GM23248 (cell line): ENCODE measurements around the gene JMJD6. TPM values are rescaled to one million over a fixed set of nuclear protein-coding genes. Genes with fewer than 3 reads are reported as not detected.
"Not testable (repeated sequence)": the region's sequence is repeated elsewhere in the genome, so short reads cannot be mapped to it uniquely, and the experiment has no call there.

Source experiments
- DNase-seq: peaks from one replicate; pipeline ENCODE4 v3.0.0-alpha.2; 2015
- H2AFZ ChIP-seq: fragments of 200-600 bp; sonication (generic); 2 replicates; pipeline ENCODE4 v1.6.1; 2016; ENCODE audit warnings: antibody characterized with exemption
- H3F3A ChIP-seq: fragments of 200-600 bp; sonication (generic); 2 replicates; pipeline ENCODE4 v1.6.1; 2016; ENCODE audit warnings: mild to moderate bottlenecking, antibody characterized with exemption, mixed run types; ENCODE audit not compliant: insufficient read depth
- H3K27ac ChIP-seq: fragments of 200-600 bp; sonication (generic); 2 replicates; pipeline ENCODE4 v1.5.1; 2016; ENCODE audit warnings: mild to moderate bottlenecking
- H3K27me3 ChIP-seq: fragments of 200-600 bp; sonication (generic); replicated peaks from 2 replicates; pipeline ENCODE4 v1.6.1; 2016; ENCODE audit warnings: mild to moderate bottlenecking; ENCODE audit not compliant: insufficient read depth
- H3K36me3 ChIP-seq: fragments of 200-600 bp; sonication (generic); 2 replicates; pipeline ENCODE4 v1.6.1; 2016; ENCODE audit warnings: low read depth, mild to moderate bottlenecking
- H3K4me1 ChIP-seq: fragments of 200-600 bp; sonication (generic); 2 replicates; pipeline ENCODE4 v1.6.1; 2016; ENCODE audit warnings: mild to moderate bottlenecking; ENCODE audit not compliant: insufficient read depth
- H3K4me2 ChIP-seq: fragments of 200-600 bp; sonication (generic); one replicate; pipeline ENCODE4 v1.6.1; 2016; ENCODE audit warnings: mild to moderate bottlenecking; ENCODE audit not compliant: unreplicated experiment
- H3K4me3 ChIP-seq: fragments of 200-600 bp; sonication (generic); 2 replicates; pipeline ENCODE4 v1.5.1; 2016; ENCODE audit warnings: mild to moderate bottlenecking
- H3K79me2 ChIP-seq: fragments of 200-600 bp; sonication (generic); 2 replicates; pipeline ENCODE4 v1.6.1; 2016; ENCODE audit warnings: mild to moderate bottlenecking; ENCODE audit not compliant: insufficient read depth
- H3K9ac ChIP-seq: fragments of 200-600 bp; sonication (generic); 2 replicates; pipeline ENCODE4 v1.6.1; 2016; ENCODE audit warnings: mild to moderate bottlenecking
- H3K9me2 ChIP-seq: fragments of 200-600 bp; sonication (generic); 2 replicates; pipeline ENCODE4 v1.6.1; 2016; ENCODE audit warnings: mixed run types, mild to moderate bottlenecking, moderate library complexity; ENCODE audit not compliant: insufficient read depth
- H3K9me3 ChIP-seq: fragments of 200-600 bp; sonication (generic); one replicate; pipeline ENCODE4 v1.6.1; 2017; ENCODE audit warnings: low read depth
- H4K20me1 ChIP-seq: fragments of 200-600 bp; sonication (generic); 2 replicates; pipeline ENCODE4 v1.6.0; 2016; ENCODE audit not compliant: insufficient read depth
- EZH2 ChIP-seq: fragments of 200-600 bp; sonication (generic); IDR thresholded peaks from 2 replicates; pipeline ENCODE4 v1.6.1; 2018; ENCODE audit warnings: antibody characterized with exemption, mild to moderate bottlenecking; ENCODE audit not compliant: insufficient read depth, poor library complexity, severe bottlenecking
- EZH2phosphoT487 ChIP-seq: fragments of 200-600 bp; sonication (generic); IDR thresholded peaks from 2 replicates; pipeline ENCODE4 v1.6.1; 2018; ENCODE audit warnings: antibody characterized with exemption, moderate library complexity, mild to moderate bottlenecking, low read depth; ENCODE audit not compliant: insufficient read depth
- WGBS, 2 experiments: methylation state at CpG; one replicate each; pipeline ENCODE4 v1.1.6; 2015 to 2017; ENCODE audit warnings: low lambda C conversion rate in 2 of 2, low coverage in 1 of 2; ENCODE audit errors: missing lambda C conversion rate in 2 of 2; 5-methylcytosine and 5-hydroxymethylcytosine counted together
- in situ Hi-C: fragments of 300-500 bp; cut with MboI; formaldehyde crosslinking; loops from 2 replicates; pipeline ENCODE4 v1.15.0; 2020
- polyA plus RNA-seq: library from polyadenylated mRNA; unstranded; fragments of >200 nt; fragmentation: Nextera tagmentation; extraction: Ambion mirVana; gene quantifications from 2 replicates; pipeline ENCODE4 v1.2.1, GENCODE V29; 2016
- total RNA-seq: library from RNA; depleted of rRNA; stranded (reverse); fragments of >200 nt; shearing (Covaris generic); gene quantifications from 2 replicates; pipeline ENCODE4 v1.2.3, GENCODE V29; 2014

JMJD6 gene
- total and polyA plus RNA-seq, 2 experiments from 2014 or later: 19.0 to 40.0 TPM

DNA sequence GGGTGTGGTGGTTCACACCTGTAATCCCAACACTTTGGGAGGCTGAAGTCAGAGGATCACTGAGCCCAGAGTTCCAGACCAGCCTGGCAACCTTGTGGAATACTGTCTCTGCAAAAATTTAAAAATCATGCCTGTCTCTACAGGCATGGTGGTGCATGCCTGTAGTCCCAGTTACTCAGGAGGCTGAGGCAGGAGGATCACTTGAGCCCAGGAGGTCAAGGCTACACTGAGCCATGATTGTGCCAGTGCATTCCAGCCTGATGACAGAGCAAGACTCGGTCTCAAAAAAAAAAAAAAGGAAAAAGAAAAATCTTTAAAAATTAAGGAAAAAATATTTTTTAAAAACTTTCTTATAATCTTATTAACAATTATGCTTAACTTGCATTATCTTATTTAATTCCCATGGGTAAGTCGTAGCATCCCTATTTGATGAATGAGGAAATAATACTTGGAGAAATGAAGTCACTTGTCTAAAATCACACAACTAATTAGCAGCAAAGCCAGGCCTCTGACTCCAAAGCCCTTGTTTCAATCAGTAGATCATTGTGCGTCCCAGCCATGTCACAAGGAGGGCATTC lies 25.1 kb upstream of the JMJD6 start:
- H3K4me2 ChIP-seq: no peak overlapping the region
- H3K4me3 ChIP-seq: no peak overlapping the region
- H2AFZ ChIP-seq: no peak overlapping the region
- in situ Hi-C loops: no loop called here
- no peak for TF ChIP-seq EZH2
- H3K27me3 ChIP-seq: no peaks in the 10 kb centered on the region
- no peaks in the 10 kb centered on the region for H3K36me3 ChIP-seq
- no peak for DNase-seq
- no peaks in the 10 kb centered on the region for H3K4me1 ChIP-seq
- no peaks in the 10 kb centered on the region for H3K9me2 ChIP-seq
- whole genome bisulfite sequencing, 2 experiments: 76% methylated on average over 3 of the region's 3 CpGs
- H3K9me3 ChIP-seq: no peaks in the 10 kb centered on the region
- H3F3A ChIP-seq: no peaks in the 10 kb centered on the region
- no peak overlapping the region for H3K9ac ChIP-seq
- no peaks in the 10 kb centered on the region for H4K20me1 ChIP-seq
- no peaks in the 10 kb centered on the region for H3K79me2 ChIP-seq
- no peak overlapping the region for H3K27ac ChIP-seq

DNA sequence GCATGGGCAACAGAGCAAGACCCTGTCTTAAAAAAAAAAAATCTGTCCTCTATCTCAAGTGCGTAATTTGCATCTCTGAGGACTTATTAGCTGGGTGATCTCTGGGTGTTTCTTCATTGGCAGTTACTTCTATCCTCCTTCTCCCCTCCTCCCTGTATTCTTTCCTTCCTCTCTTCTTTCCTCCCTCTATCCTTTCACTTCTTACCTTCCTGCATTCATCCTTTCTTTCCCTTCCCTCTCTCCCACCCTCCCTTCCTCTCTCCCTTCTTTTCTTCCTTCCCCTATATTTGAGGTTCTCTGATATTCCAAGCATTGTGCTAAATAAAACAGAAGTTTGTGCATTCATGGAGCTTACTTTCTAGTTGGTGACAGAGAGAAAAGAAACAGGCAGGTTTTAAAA lies 22.3 kb upstream of the JMJD6 start:
- Histone ChIP-seq H3K9me2 (no peaks in the 10 kb centered on the region), H3F3A (no peaks in the 10 kb centered on the region), H3K4me3 (no peak overlapping the region), H3K79me2 (no peaks in the 10 kb centered on the region), H3K9ac (no peak overlapping the region), H3K27ac (no peak overlapping the region), H3K4me2 (no peak overlapping the region), H4K20me1 (no peaks in the 10 kb centered on the region), H2AFZ (no peak overlapping the region), H3K9me3 (no peaks in the 10 kb centered on the region), H3K36me3 (peaks cover 14% of the 10 kb centered on the region; the same call in 1 of the 2 replicates), H3K27me3 (no peaks in the 10 kb centered on the region), H3K4me1 (no peaks in the 10 kb centered on the region)
- DNase-seq: no peak
- TF ChIP-seq EZH2 (no peak), EZH2phosphoT487 (no peak)
- in situ Hi-C loops: no loop called here
- 100% methylated on average over 1 of the region's 1 CpG for WGBS, 2 experiments

DNA sequence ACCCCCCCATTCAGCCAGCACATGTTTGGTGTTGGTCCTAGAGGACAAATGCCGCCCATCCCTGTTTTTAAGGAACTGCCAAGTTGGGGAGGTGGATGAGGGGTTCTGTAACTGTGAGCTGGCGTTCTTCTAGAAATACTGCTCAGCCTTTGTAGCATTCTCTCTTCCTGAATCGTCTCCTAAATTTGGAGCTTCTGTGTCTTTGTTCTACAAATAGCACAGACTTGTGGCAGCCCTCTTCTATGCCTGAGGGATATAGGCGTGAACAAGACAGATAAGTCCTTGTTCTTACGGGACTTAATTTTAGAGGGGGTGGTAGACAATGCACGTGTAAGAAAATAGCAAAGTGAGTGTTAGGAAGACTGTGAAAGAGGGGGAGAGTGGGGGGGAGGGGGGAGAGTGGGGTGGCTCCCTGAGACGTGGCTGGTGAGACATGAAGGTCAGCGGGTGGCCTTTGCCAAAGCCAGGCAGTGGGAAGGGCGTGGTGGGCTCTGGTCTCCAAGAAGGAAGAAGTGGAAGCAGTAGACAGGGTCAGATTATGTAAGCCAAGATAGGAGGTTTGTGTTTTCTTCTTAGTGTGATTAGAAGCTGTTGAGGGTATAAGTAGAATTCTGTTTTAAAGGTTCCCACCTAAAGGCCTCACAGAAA lies 21.4 kb upstream of the JMJD6 start:
- H3K9me2 ChIP-seq: no peaks in the 10 kb centered on the region
- no peak overlapping the region for H3K9ac ChIP-seq
- H3K27ac ChIP-seq: no peak overlapping the region
- H3F3A ChIP-seq: no peaks in the 10 kb centered on the region
- peaks cover 14% of the 10 kb centered on the region; the same call in 1 of the 2 replicates for H3K36me3 ChIP-seq
- no peaks in the 10 kb centered on the region for H4K20me1 ChIP-seq
- H3K9me3 ChIP-seq: no peaks in the 10 kb centered on the region
- no peaks in the 10 kb centered on the region for H3K27me3 ChIP-seq
- no peak for DNase-seq
- no peak overlapping the region for H3K4me3 ChIP-seq
- no peak overlapping the region for H2AFZ ChIP-seq
- TF ChIP-seq EZH2 (no peak), EZH2phosphoT487 (no peak)
- in situ Hi-C loops: no loop called here
- no peak overlapping the region for H3K4me2 ChIP-seq
- H3K79me2 ChIP-seq: no peaks in the 10 kb centered on the region
- no peaks in the 10 kb centered on the region for H3K4me1 ChIP-seq
- 84 to 88% methylated on average over 7 to 9 of the region's 9 CpGs for WGBS, 2 experiments

DNA sequence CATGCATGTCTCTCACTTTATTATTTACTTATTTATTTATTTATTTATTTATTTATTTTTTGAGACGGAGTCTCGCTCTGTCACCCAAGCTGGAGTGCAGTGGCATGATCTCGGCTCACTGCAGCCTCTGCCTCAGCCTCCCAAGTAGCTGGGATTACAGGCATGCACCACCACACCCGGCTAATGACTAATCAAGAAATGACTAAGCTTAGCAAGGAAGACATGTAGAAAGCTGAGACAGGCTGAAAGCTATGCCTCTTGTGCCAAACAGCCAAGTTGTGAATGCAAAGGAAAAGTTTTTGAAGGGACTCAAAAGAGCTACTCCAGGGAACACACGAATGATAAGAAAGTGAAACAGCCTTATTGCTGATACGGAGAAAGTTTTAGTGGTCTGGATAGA lies 19.4 kb upstream of the JMJD6 start:
- in situ Hi-C loops, H3K9me3 ChIP-seq, H3K4me3 ChIP-seq, H3K79me2 ChIP-seq, H3K27me3 ChIP-seq, H2AFZ ChIP-seq, H3K9me2 ChIP-seq, H3F3A ChIP-seq, H3K27ac ChIP-seq, H3K9ac ChIP-seq, H3K4me2 ChIP-seq, H3K4me1 ChIP-seq, H4K20me1 ChIP-seq: not testable (repeated sequence)
- 95 to 96% methylated on average over 6 of the region's 6 CpGs for WGBS, 2 experiments
- H3K36me3 ChIP-seq: peaks cover 14% of the 10 kb centered on the region; the same call in 1 of the 2 replicates
- DNase-seq: peak; percentile 63

DNA sequence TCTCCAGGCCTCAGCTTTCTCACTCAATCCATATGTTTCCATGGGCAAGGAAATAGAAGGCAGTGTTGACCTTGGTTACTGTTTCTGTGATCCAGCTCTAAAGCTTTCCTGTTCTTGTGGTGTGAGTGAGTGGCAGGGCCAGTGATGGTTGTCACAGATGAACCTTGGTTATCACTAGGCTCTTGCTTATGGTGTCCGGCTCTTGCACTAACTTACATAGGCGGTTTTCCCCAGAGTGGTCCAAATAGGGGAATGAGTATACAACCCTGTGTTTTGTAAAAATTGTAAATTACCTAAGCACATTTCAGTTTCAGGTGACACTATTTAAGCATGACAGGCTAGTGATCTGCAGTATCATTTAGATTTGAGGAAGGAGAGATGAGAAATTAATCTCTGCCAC lies 18.3 kb upstream of the JMJD6 start:
- Histone ChIP-seq H3F3A (no peaks in the 10 kb centered on the region), H3K4me1 (peaks cover 7% of the 10 kb centered on the region; the same call in 1 of the 2 replicates), H3K4me3 (no peak overlapping the region), H3K79me2 (peaks cover 14% of the 10 kb centered on the region), H3K27me3 (no peaks in the 10 kb centered on the region), H3K9ac (no peak overlapping the region), H4K20me1 (no peaks in the 10 kb centered on the region), H3K36me3 (peaks cover 14% of the 10 kb centered on the region; the same call in 1 of the 2 replicates), H3K9me2 (no peaks in the 10 kb centered on the region), H3K4me2 (no peak overlapping the region), H2AFZ (no peak overlapping the region), H3K27ac (no peak overlapping the region), H3K9me3 (no peaks in the 10 kb centered on the region)
- no peak for DNase-seq
- 98 to 100% methylated on average over 2 of the region's 2 CpGs for WGBS, 2 experiments
- in situ Hi-C loops: no loop called here
- TF ChIP-seq EZH2 (no peak), EZH2phosphoT487 (no peak)
